Gastrocnemius medialis (tissue), 4 donors: ENCODE data around the gene KCNAB2.

Source experiments
- CTCF ChIP-seq, 5 experiments: fragments of 450-650 bp in 3 of 5; fragments of 200-600 bp in 2 of 5; sonication (generic) in 2 of 5; IDR thresholded peaks in 4 of 5; conservative IDR thresholded peaks in 1 of 5; 1 replicate in 4 of 5; 2 replicates in 1 of 5; pipeline ENCODE4 v1.5.1; 2016 to 2019; ENCODE audit warnings: antibody characterized with exemption in 5 of 5, mild to moderate bottlenecking in 3 of 5, moderate library complexity in 3 of 5
- POLR2A ChIP-seq, 2 donors: fragments of 450-650 bp; IDR thresholded peaks; one replicate each; pipeline ENCODE4 v1.6.1; 2017; ENCODE audit warnings: antibody characterized with exemption in 2 of 2, mild to moderate bottlenecking in 2 of 2, moderate library complexity in 2 of 2

DNA sequence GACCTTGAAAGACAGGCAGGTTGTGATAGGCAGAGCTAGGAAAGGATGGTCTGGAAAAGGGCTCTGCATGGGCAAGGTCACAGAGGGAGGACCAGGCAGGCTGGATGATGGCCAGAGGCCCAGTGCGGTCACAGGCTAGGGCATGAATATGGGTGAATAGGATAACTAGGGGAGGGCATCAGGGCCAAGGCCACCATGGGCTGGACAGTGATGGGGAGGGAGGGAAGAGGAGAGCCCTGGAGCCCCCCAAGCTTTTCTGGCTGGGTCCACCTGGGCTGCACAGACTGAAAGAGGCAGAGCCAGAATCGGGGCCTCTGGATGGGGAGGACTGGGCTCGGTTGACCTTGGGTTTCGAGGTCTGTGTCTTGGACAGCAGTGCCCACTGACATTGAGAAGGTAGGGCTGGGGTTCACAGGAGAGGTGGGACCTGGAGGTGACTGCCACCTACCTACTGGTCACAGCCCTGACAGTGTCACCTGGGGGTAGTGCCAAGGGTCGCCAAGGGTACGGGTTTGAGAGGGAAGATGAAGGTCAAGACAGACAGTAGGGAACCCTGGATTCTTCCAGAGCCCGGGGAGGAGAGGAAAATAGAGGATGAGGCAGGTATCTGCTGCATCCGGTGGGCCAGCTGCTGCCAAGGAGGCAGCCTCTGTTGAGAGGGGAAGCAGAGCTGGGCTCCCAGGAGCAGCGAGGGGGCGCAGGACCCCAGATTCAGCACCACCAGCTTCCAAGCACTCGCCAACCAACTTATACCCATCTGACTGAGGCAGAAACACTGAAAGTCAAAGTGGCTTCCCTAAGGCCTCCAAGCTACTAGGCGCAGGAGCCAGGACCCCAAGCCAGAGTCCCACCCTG is 47.4 kb upstream of the KCNAB2 start:
- TF ChIP-seq CTCF (IDR thresholded peaks at IDR 0.05 in 4 of 5, conservative IDR thresholded peaks at IDR 0.05 in 1 of 5) (no peak), POLR2A (IDR thresholded peaks at IDR 0.05) (no peak)
